Tibial nerve (tissue), 4 donors: Measurements from ENCODE around the gene OR6C4. TPM values are rescaled to one million over a fixed set of nuclear protein-coding genes. Genes with fewer than 3 reads are reported as not detected.
"Not testable (repeated sequence)": the region's sequence is repeated elsewhere in the genome, so short reads cannot be mapped to it uniquely, and the experiment has no call there.

Experiments used
- DNase-seq, 2 donors: peaks; one replicate each; pipeline ENCODE4 v3.0.0-alpha.2; 2019; ENCODE audit warnings: low spot score in 2 of 2
- H3K27ac ChIP-seq, 4 donors: fragments of 200-600 bp; sonication (generic) in 3 of 4; one replicate each; pipeline ENCODE4 v1.5.1; 2017 to 2019; ENCODE audit warnings: mild to moderate bottlenecking in 1 of 4
- H3K27me3 ChIP-seq, 2 donors: fragments of 200-600 bp; sonication (generic) in 1 of 2; one replicate each; pipeline versions ENCODE4 v1.5.1 to v1.6.0; 2017 to 2019
- H3K36me3 ChIP-seq, 3 donors: fragments of 200-600 bp; sonication (generic); one replicate each; pipeline ENCODE4 v1.5.1; 2018 to 2019
- H3K4me1 ChIP-seq, 4 donors: fragments of 200-600 bp; sonication (generic) in 3 of 4; one replicate each; pipeline ENCODE4 v1.5.1; 2017 to 2019
- H3K4me3 ChIP-seq, 4 donors: fragments of 200-600 bp; sonication (generic) in 3 of 4; one replicate each; pipeline ENCODE4 v1.5.1; 2017 to 2019; ENCODE audit warnings: mild to moderate bottlenecking in 1 of 4, moderate library complexity in 1 of 4
- H3K9me3 ChIP-seq, 4 donors: fragments of 200-600 bp; sonication (generic) in 3 of 4; one replicate each; pipeline ENCODE4 v1.5.1; 2017 to 2019
- EP300 ChIP-seq, 2 donors: sonication (generic); formaldehyde crosslinking; IDR thresholded peaks; one replicate each; pipeline ENCODE4 v1.6.1; 2017; ENCODE audit warnings: antibody characterized with exemption in 2 of 2, mild to moderate bottlenecking in 1 of 2
- POLR2A ChIP-seq, 2 donors: fragments of 450-650 bp; IDR thresholded peaks; one replicate each; pipeline ENCODE4 v1.6.1; 2017; ENCODE audit warnings: antibody characterized with exemption in 2 of 2, mild to moderate bottlenecking in 2 of 2, moderate library complexity in 2 of 2
- WGBS, 2 donors: methylation state at CpG; one replicate each; pipeline ENCODE4 v1.1.5; 2018; 5-methylcytosine and 5-hydroxymethylcytosine counted together
- total RNA-seq, 4 donors: library from RNA; depleted of rRNA; stranded (reverse); fragments of >200 nt; gene quantifications; one replicate each; pipeline ENCODE4 v1.1.0, GENCODE V29; 2016
- TF ChIP-seq, protein P1 (sequence below), 5 experiments: fragments of 200-600 bp in 3 of 5; fragments of 450-650 bp in 2 of 5; sonication (generic) in 3 of 5; IDR thresholded peaks; one replicate each; pipeline ENCODE4 v1.5.1; 2016 to 2019; ENCODE audit warnings: antibody characterized with exemption in 5 of 5, mild to moderate bottlenecking in 3 of 5, moderate library complexity in 2 of 5

OR6C4 gene
- total RNA-seq = not detected

DNA sequence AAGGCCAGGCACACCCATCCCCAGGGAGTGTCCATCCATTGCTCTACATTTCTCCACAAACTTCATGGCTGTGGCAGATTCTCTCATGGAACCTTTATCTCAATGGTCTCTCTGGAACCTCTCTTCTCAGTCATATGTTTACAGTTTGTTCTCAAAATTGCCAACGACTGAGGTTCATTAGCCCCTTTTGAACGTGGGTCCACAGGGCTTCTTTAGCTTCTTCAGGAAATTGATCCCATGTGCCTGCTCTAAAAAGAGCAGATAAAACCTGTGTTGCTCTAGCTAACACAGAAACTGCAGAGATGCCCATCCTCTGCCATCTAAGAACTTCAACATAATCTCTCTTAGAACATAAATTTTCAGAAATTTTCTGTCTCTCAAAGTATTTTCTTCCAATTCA is at the start of gene OR6C4:
Gene OR6C4 (plus strand): TSS at position 301 of the 400 bp plus-strand sequence. CDS start 1,625 bp downstream, outside the sequence.
- 37 to 39% methylated on average over 2 of the region's 2 CpGs for WGBS, 2 donors
- H3K4me3 ChIP-seq = no peak within 1 kb of the TSS
- DNase-seq = no peak

DNA sequence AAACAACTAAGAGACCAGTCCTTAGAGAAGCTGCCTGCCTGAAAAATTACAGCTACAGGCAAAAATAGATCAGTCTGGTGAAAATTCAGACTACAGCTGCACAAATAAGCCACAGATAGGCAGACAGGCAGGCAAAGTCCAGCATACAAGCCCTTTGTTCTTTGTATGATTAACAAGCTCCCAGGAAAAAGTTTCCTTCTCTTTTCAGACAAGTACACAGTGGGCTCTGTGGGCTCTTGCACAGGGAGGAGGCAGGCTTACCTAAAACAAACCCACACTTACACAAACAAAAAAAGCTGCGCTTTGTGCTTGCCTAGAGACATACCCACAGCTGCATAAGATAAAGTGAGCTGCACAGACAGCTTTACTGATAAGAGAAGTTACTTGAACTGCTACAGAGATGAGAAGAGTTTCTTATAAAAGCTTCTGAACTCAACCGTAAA is 49.6 kb upstream of the OR6C4 start:
- Histone ChIP-seq H3K4me1 (no peaks in the 10 kb centered on the region), H3K36me3 (no peaks in the 10 kb centered on the region), H3K9me3 (no peaks in the 10 kb centered on the region), H3K27me3 (no peaks in the 10 kb centered on the region), H3K27ac (no peak overlapping the region), H3K4me3 (no peak overlapping the region)
- 16 to 27% methylated on average over 2 of the region's 2 CpGs for WGBS, 2 donors
- no peak for DNase-seq
- TF ChIP-seq POLR2A (IDR thresholded peaks at IDR 0.05) (no peak), EP300 (IDR thresholded peaks at IDR 0.05) (no peak)
- TF ChIP-seq, protein P1, sequence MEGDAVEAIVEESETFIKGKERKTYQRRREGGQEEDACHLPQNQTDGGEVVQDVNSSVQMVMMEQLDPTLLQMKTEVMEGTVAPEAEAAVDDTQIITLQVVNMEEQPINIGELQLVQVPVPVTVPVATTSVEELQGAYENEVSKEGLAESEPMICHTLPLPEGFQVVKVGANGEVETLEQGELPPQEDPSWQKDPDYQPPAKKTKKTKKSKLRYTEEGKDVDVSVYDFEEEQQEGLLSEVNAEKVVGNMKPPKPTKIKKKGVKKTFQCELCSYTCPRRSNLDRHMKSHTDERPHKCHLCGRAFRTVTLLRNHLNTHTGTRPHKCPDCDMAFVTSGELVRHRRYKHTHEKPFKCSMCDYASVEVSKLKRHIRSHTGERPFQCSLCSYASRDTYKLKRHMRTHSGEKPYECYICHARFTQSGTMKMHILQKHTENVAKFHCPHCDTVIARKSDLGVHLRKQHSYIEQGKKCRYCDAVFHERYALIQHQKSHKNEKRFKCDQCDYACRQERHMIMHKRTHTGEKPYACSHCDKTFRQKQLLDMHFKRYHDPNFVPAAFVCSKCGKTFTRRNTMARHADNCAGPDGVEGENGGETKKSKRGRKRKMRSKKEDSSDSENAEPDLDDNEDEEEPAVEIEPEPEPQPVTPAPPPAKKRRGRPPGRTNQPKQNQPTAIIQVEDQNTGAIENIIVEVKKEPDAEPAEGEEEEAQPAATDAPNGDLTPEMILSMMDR (IDR thresholded peaks at IDR 0.05) = no peak

More for the DNA sequence above, at the start of gene OR6C4:
- peaks cover 0 to 15% (median 0%) of the 10 kb centered on the region in 4 donors for H3K9me3 ChIP-seq
- no peaks in the 10 kb centered on the region for H3K4me1 ChIP-seq
- no peak within 1 kb of the TSS for H3K27ac ChIP-seq
- H3K36me3 ChIP-seq = no peaks in the 10 kb centered on the region
- TF ChIP-seq, protein P1 (IDR thresholded peaks at IDR 0.05) = no peak
- no peak for TF ChIP-seq POLR2A (IDR thresholded peaks at IDR 0.05)
- no peak for TF ChIP-seq EP300 (IDR thresholded peaks at IDR 0.05)
- no peaks in the 10 kb centered on the region for H3K27me3 ChIP-seq

DNA sequence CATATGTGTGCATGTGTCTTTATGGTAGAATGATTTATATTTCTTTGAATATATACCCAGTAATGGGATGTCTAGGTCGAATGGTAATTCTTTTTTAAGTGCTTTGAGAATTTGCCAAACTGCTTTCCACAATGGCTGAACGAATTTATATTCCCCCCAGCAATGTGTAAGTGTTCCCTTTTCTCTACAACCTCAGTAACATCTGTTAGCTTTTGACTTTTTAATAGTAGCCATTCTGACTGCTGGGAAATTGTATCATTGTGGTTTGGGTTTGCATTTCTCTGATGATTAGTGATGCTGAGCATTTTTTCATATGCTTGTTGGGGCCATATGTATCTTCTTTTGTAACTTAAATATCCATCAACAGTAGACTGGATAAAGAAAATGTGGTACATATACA is 47.8 kb upstream of the OR6C4 start:
- H3K4me1 ChIP-seq = no peaks in the 10 kb centered on the region
- H3K4me3 ChIP-seq = no peak overlapping the region
- DNase-seq = no peak
- 28 to 29% methylated on average over 2 of the region's 2 CpGs for WGBS, 2 donors
- TF ChIP-seq, protein P1 (IDR thresholded peaks at IDR 0.05) = no peak
- TF ChIP-seq POLR2A (IDR thresholded peaks at IDR 0.05) (no peak), EP300 (IDR thresholded peaks at IDR 0.05) (no peak)
- no peaks in the 10 kb centered on the region for H3K9me3 ChIP-seq
- H3K36me3 ChIP-seq = no peaks in the 10 kb centered on the region
- H3K27me3 ChIP-seq = no peaks in the 10 kb centered on the region
- H3K27ac ChIP-seq = no peak overlapping the region

DNA sequence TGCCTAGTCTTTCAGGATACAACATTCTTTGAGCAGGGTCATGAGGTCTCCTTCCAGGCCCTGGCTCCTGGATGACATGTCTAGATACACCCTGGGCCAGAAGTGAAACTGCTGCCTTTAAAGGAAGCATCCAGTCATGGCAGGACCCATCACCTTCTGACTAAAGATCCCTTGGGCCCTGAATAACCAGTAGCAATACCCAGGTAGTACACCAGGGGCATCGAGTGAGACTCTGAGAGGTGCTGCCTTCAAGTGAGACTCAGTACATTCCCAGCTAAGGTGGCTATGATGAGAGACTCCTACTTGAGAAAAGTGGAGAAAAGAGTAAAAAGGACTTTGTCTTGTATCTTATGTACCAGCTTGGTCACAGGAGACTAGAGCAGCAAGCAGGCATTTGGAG is 33.7 kb upstream of the OR6C4 start:
- Histone ChIP-seq H3K27ac (no peak overlapping the region), H3K4me3 (no peak overlapping the region), H3K36me3 (no peaks in the 10 kb centered on the region), H3K4me1 (no peaks in the 10 kb centered on the region), H3K27me3 (no peaks in the 10 kb centered on the region), H3K9me3 (peaks cover 0 to 16% (median 0%) of the 10 kb centered on the region in 4 donors)
- no peak for DNase-seq
- TF ChIP-seq EP300 (IDR thresholded peaks at IDR 0.05) = no peak
- TF ChIP-seq, protein P1 (IDR thresholded peaks at IDR 0.05) = no peak
- TF ChIP-seq POLR2A (IDR thresholded peaks at IDR 0.05) = no peak
- 50 to 56% methylated on average over 1 of the region's 1 CpG for WGBS, 2 donors

DNA sequence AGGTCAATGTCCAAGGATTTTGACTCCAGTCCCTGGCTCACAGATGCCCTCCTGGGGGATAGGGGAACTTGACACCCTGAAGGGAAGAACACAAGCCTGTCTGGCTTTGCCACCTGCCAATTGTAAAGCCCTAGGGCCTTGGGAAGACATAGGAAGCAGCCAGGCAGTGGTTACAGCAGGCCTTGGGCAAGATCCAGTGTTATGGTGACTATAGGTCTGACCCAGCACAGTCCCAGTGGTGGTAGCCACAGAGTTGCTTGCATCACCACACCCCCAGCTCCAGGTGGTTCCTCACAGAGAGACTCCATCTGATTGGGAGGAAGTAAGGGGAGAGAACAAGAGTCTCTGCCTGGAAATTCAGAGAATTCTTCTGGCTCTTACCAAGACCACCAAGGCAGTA is 33.0 kb upstream of the OR6C4 start:
- TF ChIP-seq, protein P1 (IDR thresholded peaks at IDR 0.05) = no peak
- no peak for TF ChIP-seq POLR2A (IDR thresholded peaks at IDR 0.05)
- no peak for TF ChIP-seq EP300 (IDR thresholded peaks at IDR 0.05)

DNA sequence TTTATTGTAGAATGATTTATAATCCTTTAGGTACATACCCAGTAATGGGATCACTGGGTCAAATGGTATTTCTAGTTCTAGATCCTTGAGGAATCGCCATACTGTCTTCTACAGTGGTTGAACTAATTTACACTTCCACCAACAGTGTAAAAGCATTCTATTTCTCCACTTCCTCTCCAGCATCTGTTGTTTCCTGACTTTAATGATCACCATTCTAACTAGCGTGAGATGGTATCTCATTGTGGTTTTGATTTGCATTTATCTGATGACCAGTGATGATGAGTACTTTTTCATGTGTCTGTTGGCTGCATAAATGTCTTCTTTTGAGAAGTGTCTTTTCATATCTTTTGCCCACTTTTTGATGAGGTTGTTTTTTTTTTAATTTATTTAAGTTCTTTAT is 1.2 kb upstream of the OR6C4 start:
- H3K36me3 ChIP-seq, DNase-seq, H3K4me3 ChIP-seq, H3K27ac ChIP-seq, H3K4me1 ChIP-seq, H3K27me3 ChIP-seq: not testable (repeated sequence)
- peaks cover 0 to 15% (median 0%) of the 10 kb centered on the region in 4 donors for H3K9me3 ChIP-seq
- WGBS, 2 donors = 74 to 78% methylated on average over 2 of the region's 2 CpGs

More for the DNA sequence above, 33.0 kb upstream of the OR6C4 start:
- H3K27ac ChIP-seq = no peak overlapping the region
- no peak for DNase-seq
- H3K9me3 ChIP-seq = peaks cover 0 to 16% (median 0%) of the 10 kb centered on the region in 4 donors
- no peak overlapping the region for H3K4me3 ChIP-seq
- no peaks in the 10 kb centered on the region for H3K27me3 ChIP-seq
- H3K4me1 ChIP-seq = no peaks in the 10 kb centered on the region
- no peaks in the 10 kb centered on the region for H3K36me3 ChIP-seq
